ACC112 (cell line): ENCODE results near the gene EIF5A.
A peak's percentile ranks its signal among the peaks of the same experiment; 100 is the strongest.

ENCODE experiments used
- H2AFZ ChIP-seq: fragments of 200-600 bp; sonication (generic); one replicate; pipeline ENCODE4 v1.6.0; 2017; ENCODE audit warnings: antibody characterized with exemption, low read length; ENCODE audit not compliant: unreplicated experiment
- H3K27ac ChIP-seq: fragments of 200-600 bp; sonication (generic); 2 replicates; pipeline ENCODE4 v1.5.1; 2014; ENCODE audit warnings: low read depth, mild to moderate bottlenecking, antibody characterized with exemption, low read length, moderate library complexity
- H3K27me3 ChIP-seq: fragments of 200-600 bp; sonication (generic); 2 replicates; pipeline ENCODE4 v1.6.1; 2014; ENCODE audit warnings: mild to moderate bottlenecking, antibody characterized with exemption, low read length, moderate library complexity, mixed read lengths; ENCODE audit not compliant: insufficient read depth
- H3K36me3 ChIP-seq: fragments of 200-600 bp; sonication (generic); 2 replicates; pipeline ENCODE4 v1.6.1; 2016; ENCODE audit warnings: mild to moderate bottlenecking, antibody characterized with exemption, low read length, moderate library complexity, mixed read lengths; ENCODE audit not compliant: insufficient read depth
- H3K4me1 ChIP-seq: fragments of 200-600 bp; sonication (generic); one replicate; pipeline ENCODE4 v1.6.1; 2016; ENCODE audit warnings: low read length, mixed read lengths; ENCODE audit not compliant: insufficient read depth, unreplicated experiment, control insufficient read depth
- H3K4me3 ChIP-seq: fragments of 200-600 bp; sonication (generic); 2 replicates; pipeline ENCODE4 v1.5.1; 2014; ENCODE audit warnings: mild to moderate bottlenecking, low read depth, low read length
- H3K79me2 ChIP-seq: fragments of 200-600 bp; sonication (generic); one replicate; pipeline ENCODE4 v1.6.0; 2016; ENCODE audit warnings: low read length; ENCODE audit not compliant: control insufficient read depth, unreplicated experiment, insufficient read depth

Gene EIF5A

GRCh38 chr17:7313890-7314718 is 6.7 kb downstream of the EIF5A start:
- H3K36me3 ChIP-seq = peaks cover 31% of the 10 kb centered on the region
- H3K4me1 ChIP-seq = peaks cover 46% of the 10 kb centered on the region
- peak overlapping the region; percentile 78 for H3K27ac ChIP-seq
- H2AFZ ChIP-seq = no peak overlapping the region
- H3K27me3 ChIP-seq = no peaks in the 10 kb centered on the region
- H3K4me3 ChIP-seq = peak overlapping the region; percentile 92
- H3K79me2 ChIP-seq = peaks cover 41% of the 10 kb centered on the region

DNA sequence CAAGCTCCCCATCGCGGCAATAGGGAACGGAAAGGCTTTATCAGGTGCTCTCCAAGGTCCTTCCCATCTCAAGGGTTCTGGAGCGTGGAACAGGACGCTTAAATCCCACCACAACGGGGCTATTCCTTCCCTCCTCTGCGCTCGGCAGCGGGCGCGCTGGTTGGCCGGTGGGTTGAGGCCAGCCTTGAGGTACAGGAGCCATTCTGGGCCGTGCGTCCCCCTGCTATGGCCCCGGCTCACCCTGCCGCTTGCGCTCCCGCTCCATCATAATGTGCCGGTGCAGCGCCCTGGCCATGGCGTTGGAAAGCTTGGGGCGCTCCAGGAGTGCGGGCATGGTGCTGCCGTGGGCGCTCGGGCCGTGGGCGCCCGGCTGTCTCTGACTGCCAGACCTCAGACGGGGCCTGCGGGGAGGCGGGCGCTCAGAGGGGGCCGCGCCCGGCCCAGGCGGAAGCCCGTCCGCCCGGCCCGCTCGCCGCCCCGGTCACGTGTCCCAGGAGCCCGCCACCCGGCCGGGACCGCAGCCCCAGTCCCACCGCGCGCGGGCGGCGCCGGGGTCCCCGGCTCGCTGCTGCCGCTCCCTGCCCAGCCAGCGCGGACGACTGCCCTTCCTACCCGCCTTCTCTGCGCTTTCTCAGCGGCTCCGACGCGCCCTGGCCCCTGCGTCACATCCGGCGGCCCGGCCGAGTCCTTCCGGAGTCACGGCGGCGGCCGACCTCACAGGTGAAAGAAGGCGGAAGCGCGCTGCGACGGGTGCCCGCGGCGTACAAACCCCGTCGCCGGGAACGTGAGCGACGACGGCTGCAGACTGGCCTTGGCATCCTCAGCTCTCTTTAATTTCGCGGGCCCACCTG is 7.5 kb downstream of the EIF5A start, which contains the start of gene GPS2:
GPS2 (minus strand) TSS at position 642 of the 851 bp plus-strand sequence; CDS start at position 334, 308 bp downstream.
- peaks cover 27% of the 10 kb centered on the region for H3K36me3 ChIP-seq
- H3K27ac ChIP-seq = peak within 1 kb of the TSS; percentile 78
- no peaks in the 10 kb centered on the region for H3K27me3 ChIP-seq
- peak within 1 kb of the TSS; percentile 12 for H2AFZ ChIP-seq
- peaks cover 32% of the 10 kb centered on the region for H3K79me2 ChIP-seq
- H3K4me1 ChIP-seq = peaks cover 38% of the 10 kb centered on the region
- H3K4me3 ChIP-seq = peak within 1 kb of the TSS; percentile 92

DNA sequence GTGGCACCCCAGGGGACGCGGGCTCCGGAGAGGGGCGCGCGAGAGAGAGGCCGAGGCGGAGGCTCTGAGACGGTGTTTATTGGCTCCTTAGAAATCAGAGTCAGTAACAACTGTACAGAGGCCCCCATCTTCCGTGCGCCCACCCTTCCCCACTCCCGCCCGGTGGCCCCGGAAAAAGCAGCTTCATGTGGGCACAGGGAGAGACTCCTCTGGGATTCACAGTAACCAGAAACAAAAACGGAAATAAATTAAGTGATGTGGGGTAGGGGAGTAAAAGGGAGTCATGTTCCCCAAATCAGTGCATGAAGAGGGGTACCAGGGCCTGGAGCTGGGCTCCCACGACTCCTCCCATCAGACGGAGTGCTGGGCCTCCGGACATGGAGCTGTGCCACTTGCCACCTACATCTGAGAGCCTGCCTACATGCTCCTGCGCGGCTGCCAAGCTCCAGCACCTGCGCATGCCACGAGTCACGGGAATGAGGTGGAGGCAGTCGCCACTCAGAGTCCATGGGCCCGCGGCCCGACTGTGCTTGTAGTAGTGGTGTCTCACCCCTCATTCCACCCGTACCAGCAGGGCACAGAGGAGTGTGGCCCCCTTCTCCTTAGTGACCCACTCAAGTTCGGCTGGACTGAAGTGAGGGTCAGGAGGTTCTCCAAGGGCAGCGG is 8.3 kb downstream of the EIF5A start:
- H3K4me1 ChIP-seq = peaks cover 30% of the 10 kb centered on the region
- peaks cover 25% of the 10 kb centered on the region for H3K36me3 ChIP-seq
- H3K27ac ChIP-seq = peak overlapping the region; percentile 78
- no peaks in the 10 kb centered on the region for H3K27me3 ChIP-seq
- peak overlapping the region; percentile 92 for H3K4me3 ChIP-seq
- peak overlapping the region; percentile 12 for H2AFZ ChIP-seq
- H3K79me2 ChIP-seq = peaks cover 25% of the 10 kb centered on the region

- peaks cover 18% of the 10 kb centered on the region; the same call in 1 of the 2 replicates for H3K36me3 ChIP-seq
- peaks cover 14% of the 10 kb centered on the region for H3K79me2 ChIP-seq
- H3K27ac ChIP-seq = no peak overlapping the region
- H3K27me3 ChIP-seq = no peaks in the 10 kb centered on the region
- H3K4me1 ChIP-seq = peaks cover 24% of the 10 kb centered on the region
- no peak overlapping the region for H2AFZ ChIP-seq
- no peak overlapping the region for H3K4me3 ChIP-seq
Observed at GRCh38 chr17:7317161-7317803, 9.9 kb downstream of the EIF5A start.

- Histone ChIP-seq H3K27me3 (no peaks in the 10 kb centered on the region), H3K4me3 (no peak overlapping the region), H3K36me3 (peaks cover 17% of the 10 kb centered on the region; the same call in 1 of the 2 replicates), H3K4me1 (peaks cover 18% of the 10 kb centered on the region), H3K79me2 (peaks cover 5% of the 10 kb centered on the region), H3K27ac (no peak overlapping the region), H2AFZ (no peak overlapping the region)
Observed at GRCh38 chr17:7318121-7318860, 10.9 kb downstream of the EIF5A start.

GRCh38 chr17:7321466-7321865 is 14.0 kb downstream of the EIF5A start:
- Histone ChIP-seq H3K36me3 (peaks cover 21% of the 10 kb centered on the region; the same call in 1 of the 2 replicates), H3K79me2 (no peaks in the 10 kb centered on the region), H3K27ac (no peak overlapping the region), H3K4me1 (no peaks in the 10 kb centered on the region), H2AFZ (no peak overlapping the region), H3K27me3 (no peaks in the 10 kb centered on the region), H3K4me3 (no peak overlapping the region)

- no peaks in the 10 kb centered on the region for H3K27me3 ChIP-seq
- H2AFZ ChIP-seq = no peak overlapping the region
- peaks cover 21% of the 10 kb centered on the region; the same call in 1 of the 2 replicates for H3K36me3 ChIP-seq
- H3K4me3 ChIP-seq = no peak overlapping the region
- peaks cover 2% of the 10 kb centered on the region for H3K4me1 ChIP-seq
- peaks cover 4% of the 10 kb centered on the region for H3K79me2 ChIP-seq
- no peak overlapping the region for H3K27ac ChIP-seq
Observed at GRCh38 chr17:7322520-7323194, 15.2 kb downstream of the EIF5A start.

- Histone ChIP-seq H2AFZ (no peak overlapping the region), H3K4me1 (peaks cover 10% of the 10 kb centered on the region), H3K79me2 (peaks cover 15% of the 10 kb centered on the region), H3K27me3 (no peaks in the 10 kb centered on the region), H3K36me3 (peaks cover 21% of the 10 kb centered on the region; the same call in 1 of the 2 replicates), H3K4me3 (no peak overlapping the region), H3K27ac (no peak overlapping the region)
Observed at GRCh38 chr17:7323731-7324437, 16.5 kb downstream of the EIF5A start.

GRCh38 chr17:7324438-7324779 is 17.0 kb downstream of the EIF5A start:
- peaks cover 21% of the 10 kb centered on the region; the same call in 1 of the 2 replicates for H3K36me3 ChIP-seq
- no peak overlapping the region for H3K27ac ChIP-seq
- H3K79me2 ChIP-seq = peaks cover 15% of the 10 kb centered on the region
- H3K4me1 ChIP-seq = peaks cover 10% of the 10 kb centered on the region
- H3K4me3 ChIP-seq = no peak overlapping the region
- no peaks in the 10 kb centered on the region for H3K27me3 ChIP-seq
- H2AFZ ChIP-seq = no peak overlapping the region
